Tracheal epithelial cell (primary cell): ENCODE data around the gene CDPF1. TPM values are rescaled to one million over a fixed set of nuclear protein-coding genes. Genes with fewer than 3 reads are reported as not detected.

Experiments used
- total RNA-seq: library from RNA; depleted of rRNA; stranded (reverse); fragments of >200 nt; gene quantifications from 2 replicates; pipeline ENCODE4 v1.2.1, GENCODE V29; 2014

CDPF1 gene, protein sequence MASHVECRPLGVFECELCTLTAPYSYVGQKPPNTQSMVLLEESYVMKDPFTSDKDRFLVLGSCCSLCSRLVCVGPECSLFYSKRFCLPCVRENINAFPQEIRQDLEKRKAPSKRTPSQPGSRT
- total RNA-seq = 9.2 and 10.9 TPM in 2 replicates

DNA sequence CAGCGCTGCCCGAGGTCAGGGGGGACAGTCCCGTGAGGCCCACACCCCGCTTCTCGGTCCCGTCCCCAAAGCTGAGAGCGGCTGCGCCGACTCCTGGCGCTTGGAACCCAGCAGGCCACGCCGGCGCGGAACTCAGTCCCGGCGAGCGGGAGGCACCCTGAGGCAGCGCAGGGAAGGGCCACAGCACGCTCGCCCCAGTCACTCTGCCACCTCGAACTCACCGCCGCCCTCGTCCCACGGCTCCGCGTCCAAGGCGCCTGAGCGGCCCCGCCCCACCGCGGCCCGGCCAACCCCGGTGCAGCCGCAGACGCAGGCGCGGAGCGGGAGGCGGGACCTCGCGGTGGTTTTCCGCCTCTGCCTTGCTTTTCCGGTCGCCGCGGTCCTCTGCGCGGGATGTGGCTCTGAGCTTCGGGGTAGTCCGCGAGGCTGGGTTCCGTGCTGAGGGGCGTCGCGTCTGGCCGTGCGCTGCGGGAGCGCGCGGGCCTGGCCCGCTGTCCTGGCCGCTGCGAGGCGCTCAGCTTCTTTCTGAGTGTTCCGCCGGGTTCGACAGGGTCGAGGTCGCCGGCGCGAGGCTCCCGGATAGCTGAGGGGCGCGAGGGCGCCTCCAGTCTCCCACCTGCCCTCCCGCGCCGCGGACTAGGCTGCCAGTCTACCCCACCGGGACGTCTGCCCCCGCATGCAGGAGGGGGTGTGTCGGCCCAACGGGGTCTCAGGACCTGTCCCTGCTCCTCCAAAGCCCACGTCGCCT, at the start of gene CDPF1:
CDPF1 (minus strand) TSS at position 259 of the 748 bp plus-strand sequence. CDS start 2,009 bp downstream, outside the sequence.

DNA sequence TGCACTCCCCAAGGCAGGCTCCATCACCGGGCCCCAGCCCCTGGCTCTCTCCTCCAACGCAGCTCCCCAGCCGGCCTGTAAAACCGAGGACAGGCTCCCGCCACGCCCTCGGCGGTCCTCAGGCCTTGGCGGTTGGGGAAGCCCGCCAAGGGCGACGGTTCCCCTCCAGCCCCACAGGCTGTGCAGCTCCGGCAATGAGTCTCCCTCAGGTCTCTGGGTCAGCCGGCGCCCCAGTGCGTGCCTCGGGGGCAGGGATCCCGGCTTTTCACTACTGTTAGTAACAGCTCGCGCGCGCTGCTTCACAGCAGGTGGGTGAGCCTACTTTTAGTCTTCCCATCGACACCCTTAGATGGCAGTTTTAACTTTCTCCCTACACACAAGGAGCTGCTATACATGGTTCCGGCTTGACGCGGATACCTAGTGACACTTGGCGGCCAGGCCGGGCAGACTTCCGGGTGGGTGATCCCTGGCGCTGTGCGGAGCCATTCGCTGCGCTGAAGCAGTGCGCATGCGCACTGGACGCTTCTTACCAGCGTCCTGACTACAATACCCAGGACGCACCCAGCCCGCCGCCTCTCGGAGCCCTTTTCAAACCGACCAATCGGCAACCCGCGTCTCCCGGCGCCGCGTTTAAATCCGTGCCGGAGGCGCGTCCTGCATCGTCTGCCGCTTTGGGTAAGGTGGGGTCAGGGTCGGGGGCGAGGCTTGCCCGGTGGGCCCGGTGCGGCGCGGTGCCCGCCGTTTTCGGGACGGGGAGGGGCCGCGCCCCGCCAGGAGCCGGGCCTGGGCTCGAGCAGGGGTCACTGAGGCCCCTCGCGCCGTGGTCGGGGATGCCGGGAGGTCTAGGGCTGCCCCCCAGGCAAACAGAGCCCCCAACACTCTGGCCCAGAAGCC, 46.4 kb upstream of the CDPF1 start, which contains the start of gene GTSE1:
GTSE1 (plus strand) TSS at position 614 of the 894 bp plus-strand sequence. CDS start 531 bp downstream, outside the sequence.

DNA sequence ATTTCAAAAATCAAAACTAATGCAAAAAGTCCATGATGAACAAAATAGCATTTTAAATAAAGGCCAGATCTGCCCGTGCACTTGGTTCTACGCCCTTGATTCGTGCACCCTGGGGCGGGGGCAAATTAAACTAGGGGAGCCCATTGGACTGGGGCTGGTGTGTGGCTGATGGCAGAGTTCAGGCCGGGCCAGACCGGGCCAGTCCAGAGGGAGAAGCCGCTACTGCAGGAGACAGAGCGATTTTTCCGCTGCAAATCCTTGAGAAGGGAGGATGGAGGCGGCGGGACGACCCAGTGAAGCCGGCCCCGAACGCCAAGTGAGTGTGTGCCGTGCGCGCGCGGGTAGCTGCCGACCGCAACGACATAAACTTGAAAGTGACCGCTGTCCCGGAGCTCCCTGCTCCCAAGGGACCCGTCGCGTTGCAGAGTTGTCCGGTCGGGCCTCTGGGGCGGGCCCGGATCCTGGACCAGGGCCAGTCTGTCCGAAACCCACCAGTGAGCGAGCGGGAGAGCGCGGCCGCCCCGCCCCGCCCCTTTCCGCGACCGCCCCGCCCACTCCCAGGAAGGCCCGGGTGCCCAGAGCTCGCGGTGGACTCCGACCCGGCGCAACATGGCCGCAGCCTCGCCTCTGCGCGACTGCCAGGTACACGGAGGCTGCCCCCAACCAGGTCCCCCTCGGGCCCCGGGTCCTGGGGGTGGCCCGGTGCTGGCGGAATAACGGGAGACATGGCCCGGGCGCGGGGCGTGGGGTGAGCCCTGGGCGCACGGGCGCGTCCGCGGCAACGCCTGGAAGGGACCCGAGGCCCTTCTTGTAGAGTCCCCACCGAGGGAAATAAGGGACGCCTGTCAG, 17.6 kb upstream of the CDPF1 start, which contains the start of gene TTC38:
TTC38 (plus strand) TSS at position 578 of the 849 bp plus-strand sequence; CDS start at position 610, 32 bp downstream.

DNA sequence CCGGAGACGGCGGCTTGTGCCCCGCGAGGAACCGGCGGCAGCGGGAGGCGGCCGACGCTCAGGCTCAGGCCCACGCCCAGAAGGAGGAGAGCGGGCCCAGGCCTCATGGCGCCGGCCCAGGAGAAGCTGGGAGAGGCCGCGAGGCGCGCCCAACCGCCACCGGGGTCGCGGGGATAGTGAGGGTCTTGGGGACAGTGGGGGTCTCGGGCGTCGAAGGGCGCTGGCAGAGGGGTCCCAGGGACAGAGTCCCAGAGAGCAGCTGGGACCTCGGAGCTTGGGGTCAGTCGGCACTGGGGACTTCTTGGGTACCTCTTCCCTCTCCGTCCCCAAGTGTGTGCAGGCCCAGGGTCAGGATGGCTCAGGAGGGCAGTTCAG, 13.1 kb upstream of the CDPF1 start, which contains the start of gene PKDREJ:
PKDREJ (minus strand) TSS at position 128 of the 375 bp plus-strand sequence; CDS start at position 107, 21 bp downstream.

Other genes starting within 250 kb of the CDPF1 start
- 8.9 and 12.6 TPM in 2 replicates for gene PPARA, start 99.8 kb downstream of the CDPF1 start, total RNA-seq
- not detected in 2 replicates for gene PKDREJ, start 13.1 kb upstream of the CDPF1 start, total RNA-seq
- 8.2 and 11.7 TPM in 2 replicates for gene TTC38, start 17.7 kb upstream of the CDPF1 start, total RNA-seq
- 0.21 and 0.48 TPM in 2 replicates for gene GTSE1, start 46.6 kb upstream of the CDPF1 start, total RNA-seq
- 21.0 and 24.5 TPM in 2 replicates for gene TRMU, start 85.4 kb upstream of the CDPF1 start, total RNA-seq